GM18499 (cell line): Measurements from ENCODE around the gene MYH16.
"Not testable (repeated sequence)": the region's sequence is repeated elsewhere in the genome, so short reads cannot be mapped to it uniquely, and the experiment has no call there.

ENCODE experiments used
- ATAC-seq: cut with Tn5 transposase; IDR thresholded peaks from one replicate; pipeline ENCODE4 v1.9.1; 2021; ENCODE audit warnings: moderate number of reproducible peaks; ENCODE audit not compliant: insufficient read depth, unreplicated experiment

Gene MYH16

DNA sequence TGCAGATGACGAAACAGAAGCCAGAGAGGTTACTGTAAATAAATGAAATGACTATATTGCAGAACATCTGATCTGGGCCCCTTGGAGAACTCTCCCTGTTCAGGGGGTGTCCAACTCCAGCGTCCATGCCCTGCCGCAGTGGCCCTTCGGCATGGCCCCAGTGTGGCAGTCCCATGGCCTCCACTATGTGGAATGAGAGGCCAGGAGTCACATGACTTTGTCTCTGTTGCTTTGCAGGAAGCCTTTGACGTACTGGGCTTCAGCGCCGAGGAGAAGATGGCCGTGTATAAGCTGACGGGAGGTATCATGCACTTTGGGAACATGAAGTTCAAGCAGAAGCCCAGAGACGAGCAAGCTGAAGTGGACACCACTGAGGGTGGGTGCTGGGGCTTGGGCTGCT is 15.6 kb upstream of the MYH16 start:
- no peak for ATAC-seq

DNA sequence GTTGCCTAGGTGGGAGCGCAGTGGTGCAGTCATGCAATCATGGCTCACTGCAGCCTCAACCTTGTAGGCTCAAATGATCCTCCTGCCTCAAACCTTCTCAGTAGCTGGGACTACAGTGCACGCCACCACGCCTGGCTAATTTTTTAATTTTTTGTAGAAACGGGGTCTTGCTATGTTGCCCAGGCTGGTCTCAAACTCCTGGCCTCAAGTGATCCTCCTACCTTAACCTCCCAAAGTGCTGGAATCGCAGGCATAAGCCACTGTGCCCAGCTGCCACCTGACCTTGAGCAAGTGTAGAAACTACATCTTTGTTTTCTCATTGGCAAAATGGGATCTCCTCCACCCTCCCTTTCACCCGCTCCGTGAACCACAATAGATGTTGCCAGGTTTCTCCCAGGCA is 15.0 kb upstream of the MYH16 start:
- no peak for ATAC-seq

DNA sequence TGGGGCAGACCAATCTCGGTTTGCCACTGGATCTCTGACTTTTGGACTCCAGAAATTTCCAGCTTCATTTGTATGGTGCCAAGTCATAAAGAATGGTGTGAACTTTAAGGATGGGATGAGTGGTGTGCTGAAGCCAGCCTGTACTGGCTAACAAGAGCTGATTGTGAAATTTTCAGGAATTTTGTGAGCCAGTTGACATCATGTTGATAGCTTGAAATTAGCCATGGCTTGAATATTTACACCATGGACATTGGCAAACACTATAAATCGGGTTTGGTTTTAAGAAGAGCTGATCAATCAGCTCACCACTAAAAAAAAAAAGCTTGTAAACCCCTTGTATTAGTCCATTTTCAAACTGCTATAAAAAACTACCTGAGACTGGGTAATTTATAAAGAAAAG is 14.1 kb upstream of the MYH16 start:
- ATAC-seq, result no peak

DNA sequence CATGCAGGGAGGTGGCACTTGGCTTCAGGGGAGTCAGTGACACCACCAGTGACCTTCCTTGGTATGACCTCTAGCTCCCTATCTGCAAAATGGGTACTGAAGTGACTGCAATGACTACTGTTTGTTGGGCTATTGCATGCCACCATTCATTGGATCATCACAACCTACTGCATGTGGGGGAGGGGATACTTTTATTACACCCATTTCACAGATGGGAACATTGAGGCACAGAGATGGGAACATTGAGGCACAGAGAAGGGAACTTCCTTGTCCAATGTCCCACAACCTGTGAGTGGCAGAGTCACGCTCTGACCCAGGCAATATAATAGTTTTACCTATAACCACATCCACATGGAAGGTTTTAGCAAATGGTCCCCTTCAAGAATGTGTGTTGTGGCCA is 12.2 kb upstream of the MYH16 start:
- ATAC-seq, result no peak

DNA sequence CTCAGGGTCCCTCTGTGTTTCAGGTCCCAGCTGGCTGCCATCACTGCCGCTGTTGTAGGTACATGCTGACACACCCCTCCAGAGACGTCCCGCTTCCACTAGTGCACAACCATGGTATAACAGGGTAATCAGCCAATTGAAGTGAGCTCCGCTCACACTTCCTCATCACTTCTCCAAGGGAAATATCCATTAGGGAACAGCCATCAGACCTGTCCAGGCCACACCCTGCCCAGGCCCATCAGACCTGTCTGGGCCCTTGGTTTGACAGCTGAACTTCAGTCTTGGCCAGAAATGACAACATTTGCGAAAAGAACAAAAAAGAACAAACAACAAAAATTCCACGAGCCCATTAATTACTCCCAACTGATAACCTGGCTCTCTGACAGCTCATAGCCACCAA is 11.0 kb upstream of the MYH16 start:
- ATAC-seq, result no peak

DNA sequence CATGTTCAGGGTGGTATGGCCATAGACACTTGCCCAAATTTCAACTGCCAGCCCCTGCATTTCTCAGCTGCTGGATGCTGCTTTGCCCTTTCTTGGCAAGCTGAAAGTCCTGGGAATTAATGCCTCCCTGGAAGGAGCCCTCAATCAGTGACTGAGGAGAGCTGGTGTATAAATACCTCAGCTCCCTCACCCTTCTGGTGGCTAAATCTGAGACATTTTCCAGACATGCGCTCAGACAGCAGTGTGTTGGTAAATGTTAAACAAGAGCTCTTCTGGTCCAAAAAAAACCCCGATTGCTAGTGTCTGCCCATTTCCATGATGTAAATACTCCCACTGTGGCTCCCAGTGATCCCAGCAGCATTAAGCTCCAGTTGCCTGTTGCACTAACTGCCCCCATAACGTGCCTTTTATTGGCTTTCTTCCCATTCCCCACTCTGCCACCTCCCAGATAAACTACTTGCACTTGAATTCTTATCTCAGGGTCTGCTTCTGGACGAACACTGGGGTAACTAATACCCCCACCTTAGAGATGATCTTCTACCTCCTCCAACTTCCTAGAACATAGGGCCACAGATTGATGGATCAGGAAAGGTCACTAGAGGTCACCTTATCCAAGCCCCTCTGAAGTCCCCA is 6.7 kb upstream of the MYH16 start:
- no peak for ATAC-seq

DNA sequence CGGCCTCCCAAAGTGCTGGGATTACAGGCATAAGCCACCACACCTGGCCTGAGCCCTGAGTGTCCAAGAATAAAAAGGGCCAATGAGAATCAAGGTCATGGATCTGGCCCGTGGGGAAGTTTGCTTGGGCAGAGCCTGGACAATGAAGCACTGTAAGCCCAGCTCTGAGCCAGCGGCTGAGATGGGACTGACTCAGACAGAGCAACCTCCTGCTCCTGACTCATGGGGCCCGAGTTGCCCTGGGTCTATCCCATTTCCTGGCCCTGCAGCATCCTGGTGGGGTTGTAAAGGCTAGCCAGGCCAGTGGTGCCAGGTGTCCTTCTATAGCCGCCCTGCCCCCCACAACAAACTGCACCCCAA is 5.2 kb upstream of the MYH16 start:
- no peak for ATAC-seq

DNA sequence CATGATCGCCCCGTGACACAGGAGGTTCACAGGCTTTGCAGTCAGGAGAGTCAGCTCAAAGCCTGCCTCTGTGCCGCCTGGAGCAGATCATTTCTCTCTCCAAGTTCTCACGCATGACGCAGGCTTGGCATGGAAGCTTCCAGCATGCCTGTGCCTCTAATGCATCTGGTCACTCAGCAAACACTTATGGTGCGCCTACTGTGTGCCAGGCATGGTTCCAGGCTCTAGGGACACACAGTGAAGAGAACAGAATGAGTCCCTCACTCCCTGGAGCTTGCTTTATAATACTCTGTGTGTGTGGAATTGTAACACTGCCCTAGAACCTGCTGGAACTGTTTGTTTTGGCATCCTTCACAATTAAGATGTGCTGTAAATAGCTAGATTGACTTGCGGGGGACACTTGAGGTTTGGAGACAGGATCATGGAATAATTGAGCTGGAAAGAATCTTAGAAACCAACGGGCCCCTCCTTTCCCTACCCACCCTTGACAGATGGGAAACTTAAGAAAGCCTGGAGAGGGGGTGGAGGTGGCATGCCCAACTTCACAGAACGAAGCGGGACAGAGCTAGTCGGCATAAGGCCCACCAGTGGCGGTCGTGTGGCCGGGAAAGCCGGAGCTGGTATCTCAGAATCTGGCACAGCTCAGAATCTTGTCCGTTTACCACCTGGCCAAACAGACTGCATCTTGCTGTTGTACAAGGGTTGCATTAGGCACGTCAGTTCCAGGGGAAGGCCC is 4.6 kb upstream of the MYH16 start:
- ATAC-seq, result no peak

DNA sequence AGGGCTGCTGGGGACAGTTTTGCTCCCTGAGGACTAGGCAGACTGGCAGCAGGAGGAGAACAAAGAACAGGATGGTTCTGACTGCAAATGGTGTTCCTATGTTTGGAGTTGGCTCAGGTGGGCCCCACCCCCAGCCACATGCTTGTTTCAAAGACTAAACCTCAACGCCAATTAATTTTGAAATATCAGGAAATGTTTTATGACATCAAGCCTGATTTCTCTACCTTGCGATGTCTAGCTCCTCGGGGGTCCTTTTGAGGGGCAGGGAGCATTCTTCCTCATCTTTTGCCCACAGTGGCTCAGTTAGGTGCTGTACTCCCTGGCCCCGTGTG is 4.1 kb upstream of the MYH16 start:
- ATAC-seq, result no peak

DNA sequence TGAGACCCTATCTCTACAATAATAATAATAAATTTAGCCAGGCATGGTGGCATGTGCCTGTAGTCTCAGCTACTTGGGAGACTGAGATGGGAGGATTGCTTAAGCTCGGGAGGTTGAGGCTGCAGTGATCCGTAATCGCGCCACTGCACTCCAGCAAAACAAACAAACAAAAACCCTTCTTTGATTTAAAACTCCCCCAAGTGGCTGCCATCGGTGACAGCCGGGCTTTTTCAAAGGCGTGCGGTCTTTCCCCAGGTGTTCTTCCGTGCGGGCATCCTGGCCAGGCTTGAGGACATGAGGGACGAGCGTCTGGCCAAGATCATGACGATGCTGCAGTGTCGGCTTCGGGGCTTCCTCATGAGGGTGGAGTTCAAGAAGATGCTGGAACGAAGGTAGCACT is 1.9 kb upstream of the MYH16 start:
- ATAC-seq, result no peak

DNA sequence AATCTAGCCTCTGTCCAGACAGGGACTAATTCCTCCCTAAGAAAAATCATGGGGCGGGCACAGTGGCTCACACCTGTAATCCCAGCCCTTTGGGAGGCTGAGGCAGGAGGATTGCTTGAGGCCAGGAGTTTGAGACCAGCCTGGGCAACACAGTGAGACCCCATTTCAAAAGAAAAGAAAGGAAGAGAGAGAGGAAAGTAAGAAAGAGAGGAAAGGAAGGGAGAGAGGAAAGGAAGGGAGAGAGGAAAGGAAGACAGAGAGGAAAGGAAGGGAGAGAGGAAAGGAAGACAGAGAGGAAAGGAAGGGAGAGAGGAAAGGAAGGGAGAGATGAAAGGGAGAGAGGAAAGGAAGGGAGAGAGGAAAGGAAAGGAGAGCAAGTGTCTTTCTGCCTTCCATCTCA is 922 bp downstream of the MYH16 start:
- not testable (repeated sequence) for ATAC-seq

DNA sequence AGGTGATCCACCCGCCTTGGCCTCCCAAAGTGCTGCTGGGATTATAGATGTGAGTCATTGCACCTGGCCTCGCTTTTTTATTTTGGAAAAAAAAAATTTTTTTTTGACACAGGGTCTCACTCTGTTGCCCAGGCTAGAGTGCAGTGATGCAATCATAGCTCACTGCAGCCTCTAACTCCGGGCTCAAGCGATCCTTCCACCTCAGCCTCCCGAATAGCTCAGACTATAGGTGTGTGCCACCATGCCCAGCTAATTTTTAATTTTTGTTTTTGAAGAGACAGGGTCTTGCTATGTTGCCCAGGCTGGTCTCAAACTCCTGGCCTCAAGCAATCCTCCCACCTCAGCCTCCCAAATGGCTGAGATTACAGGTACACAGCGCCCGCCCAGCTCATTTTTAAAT is 2.3 kb downstream of the MYH16 start:
- not testable (repeated sequence) for ATAC-seq

DNA sequence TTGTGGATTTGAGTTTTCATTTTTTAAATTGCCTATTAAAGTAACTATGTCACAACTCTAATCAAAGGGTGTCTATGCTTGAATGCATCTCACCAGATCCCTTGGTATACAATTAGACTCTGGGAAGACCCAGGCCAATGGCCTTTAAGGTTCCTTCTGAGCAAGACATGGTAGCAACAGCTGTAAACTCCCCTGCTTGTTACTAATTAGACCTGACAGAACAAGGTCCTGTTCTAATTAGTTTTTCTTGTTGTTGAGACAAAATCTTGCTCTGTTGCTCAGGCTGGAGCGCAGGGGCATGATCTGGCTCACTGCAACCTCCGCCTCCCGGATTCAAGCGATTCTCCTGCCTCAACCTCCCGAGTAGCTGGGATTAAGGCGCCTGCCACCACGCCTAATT is 2.9 kb downstream of the MYH16 start:
- ATAC-seq, result no peak

DNA sequence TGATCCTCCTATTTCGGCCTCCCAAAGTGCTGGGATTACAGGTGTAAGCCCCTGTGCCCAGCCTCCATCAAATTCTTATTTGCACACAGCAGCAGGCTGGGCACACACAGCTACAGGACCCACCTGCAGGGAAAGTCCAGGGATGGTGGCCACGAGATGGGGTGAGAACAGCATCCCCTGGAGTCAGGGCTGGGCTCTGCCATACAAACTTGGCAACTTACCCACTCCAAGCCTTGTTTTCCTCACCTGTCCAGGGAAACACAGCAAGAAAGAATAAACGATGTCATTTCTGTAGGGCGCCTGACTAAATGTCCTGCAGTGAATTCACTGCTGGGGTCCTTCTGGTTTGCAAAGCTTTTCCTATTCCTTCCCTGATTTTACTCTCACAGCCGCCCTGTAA is 5.5 kb downstream of the MYH16 start:
- no peak for ATAC-seq

DNA sequence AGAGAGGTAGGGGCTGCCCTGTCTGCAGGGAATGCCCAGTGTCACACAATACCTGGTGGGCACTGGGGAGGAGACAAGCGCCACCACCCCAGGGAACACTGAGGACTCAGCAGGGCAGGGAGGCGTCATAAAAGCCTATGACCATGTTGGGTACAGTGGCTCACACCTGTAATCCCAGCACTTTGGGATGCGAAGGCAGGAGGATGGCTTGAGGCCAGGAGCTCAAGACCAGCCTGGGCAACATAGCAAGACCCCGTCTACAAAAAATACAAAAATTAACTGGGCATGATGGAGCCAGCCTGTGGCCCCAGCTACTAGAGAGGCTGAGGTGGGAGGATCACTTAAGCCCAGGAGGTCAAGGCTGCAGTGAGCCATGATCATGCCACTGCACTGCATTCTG is 11.5 kb downstream of the MYH16 start:
- not testable (repeated sequence) for ATAC-seq

DNA sequence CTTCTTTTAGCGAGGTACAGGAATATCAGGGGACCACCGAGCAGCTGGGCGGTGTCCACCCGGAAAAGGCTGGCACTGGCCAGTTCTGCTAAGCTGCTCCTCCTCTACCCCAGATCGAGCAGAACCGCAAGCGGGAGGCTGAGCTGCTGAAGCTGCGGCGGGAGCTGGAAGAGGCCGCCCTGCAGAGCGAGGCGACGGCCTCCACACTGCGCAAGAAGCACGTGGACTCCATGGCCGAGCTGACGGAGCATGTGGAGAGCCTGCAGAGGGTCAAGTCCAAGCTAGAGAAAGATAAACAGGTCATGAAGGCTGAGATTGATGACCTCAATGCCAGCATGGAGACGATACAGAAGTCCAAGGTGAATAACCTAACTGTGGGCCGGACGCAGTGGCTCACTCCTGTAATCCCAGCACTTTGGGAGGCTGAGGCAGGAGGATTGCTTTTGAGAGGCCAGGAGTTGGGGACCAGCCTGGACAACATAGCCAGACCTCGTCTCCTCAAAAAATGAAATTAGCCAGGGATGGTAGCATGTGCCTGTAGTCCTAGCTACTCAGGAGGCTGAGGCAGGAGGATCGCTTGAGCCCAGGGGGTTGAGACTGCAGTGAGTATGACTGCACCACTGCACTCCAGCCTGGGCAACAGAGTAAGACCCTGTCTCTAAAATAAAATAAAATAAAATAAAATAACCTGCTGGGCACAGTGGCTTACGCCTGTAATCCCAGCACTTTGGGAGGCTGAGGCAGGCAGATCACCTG is 15.3 kb downstream of the MYH16 start:
- no peak for ATAC-seq

DNA sequence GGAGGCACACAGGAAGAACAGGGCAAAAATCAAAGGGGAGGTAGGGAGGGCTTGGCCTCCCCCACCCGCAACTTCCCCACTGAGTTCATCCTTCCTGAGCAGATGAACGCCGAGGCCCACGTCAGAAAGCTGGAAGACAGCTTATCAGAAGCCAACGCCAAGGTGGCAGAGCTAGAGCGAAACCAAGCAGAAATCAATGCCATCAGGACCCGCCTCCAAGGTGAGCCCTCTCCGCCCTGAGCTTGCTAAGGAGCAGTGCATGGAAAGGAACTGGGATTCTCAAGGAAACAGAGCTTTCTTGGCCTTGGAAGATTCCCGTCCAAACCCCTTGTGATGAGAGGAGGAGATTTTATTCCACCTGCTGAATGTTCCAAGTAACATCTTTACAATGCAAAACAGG is 16.5 kb downstream of the MYH16 start:
- no peak for ATAC-seq

DNA sequence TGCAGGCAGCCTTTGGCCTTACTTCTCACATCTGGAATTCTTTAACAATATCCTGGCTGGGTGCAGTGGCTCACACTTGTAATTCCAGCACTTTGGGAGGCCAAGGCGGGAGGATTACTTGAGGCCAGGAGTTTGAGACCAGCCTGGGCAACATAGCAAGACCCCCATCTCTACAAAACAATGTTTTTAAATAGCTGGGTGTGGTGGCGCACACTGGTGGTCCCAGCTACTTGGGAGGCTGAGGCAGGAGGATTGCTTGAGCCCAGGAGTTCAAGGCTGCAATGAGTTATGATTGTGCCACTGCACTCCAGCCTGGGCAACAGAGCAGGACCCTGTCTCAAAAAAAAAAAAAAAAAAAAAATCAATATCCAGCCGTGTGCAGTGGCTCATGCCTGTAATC is 17.5 kb downstream of the MYH16 start:
- ATAC-seq, result not testable (repeated sequence)

DNA sequence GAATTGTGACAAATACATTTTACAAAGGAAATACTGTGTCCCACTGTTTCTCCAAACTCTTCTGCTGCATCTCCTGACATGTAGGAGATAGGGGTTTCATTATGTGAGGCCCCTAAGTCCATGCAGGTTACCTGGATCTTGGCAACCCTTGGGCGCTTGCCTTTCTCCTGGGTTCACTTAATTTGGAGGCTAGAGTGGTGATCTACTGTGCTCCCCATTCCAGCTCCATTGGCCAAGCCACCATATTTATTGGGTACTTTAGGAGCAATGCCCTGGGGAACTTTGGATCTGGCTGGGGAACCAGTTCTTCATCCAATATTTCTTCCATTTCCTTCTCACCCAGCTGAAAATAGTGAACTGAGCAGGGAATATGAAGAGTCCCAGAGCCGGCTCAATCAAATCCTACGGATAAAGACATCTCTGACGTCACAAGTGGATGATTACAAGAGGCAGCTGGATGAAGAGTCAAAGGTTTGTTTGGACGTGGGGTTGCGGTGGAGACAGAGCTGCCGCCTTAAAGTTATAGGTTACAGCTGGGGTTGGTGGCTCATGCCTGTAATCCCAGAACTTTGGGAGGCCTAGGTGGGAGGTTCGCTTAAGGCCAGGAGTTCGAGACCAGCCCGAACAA is 18.5 kb downstream of the MYH16 start:
- ATAC-seq, result no peak

DNA sequence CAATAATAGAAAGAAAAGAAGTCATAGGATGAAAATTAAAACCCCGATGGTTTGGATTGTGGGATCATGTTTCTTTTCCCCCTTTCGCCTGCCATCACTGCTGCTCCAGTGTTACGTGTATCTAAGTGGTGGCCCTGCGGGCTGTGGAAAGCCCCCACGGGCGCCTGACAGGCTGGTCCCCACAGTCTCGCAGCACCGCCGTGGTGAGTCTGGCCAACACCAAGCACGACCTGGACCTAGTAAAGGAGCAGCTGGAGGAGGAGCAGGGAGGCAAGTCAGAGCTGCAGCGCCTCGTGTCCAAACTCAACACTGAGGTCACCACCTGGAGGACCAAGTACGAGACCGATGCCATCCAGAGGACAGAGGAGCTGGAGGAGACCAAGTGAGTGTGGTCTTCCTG is 19.5 kb downstream of the MYH16 start:
- no peak for ATAC-seq

DNA sequence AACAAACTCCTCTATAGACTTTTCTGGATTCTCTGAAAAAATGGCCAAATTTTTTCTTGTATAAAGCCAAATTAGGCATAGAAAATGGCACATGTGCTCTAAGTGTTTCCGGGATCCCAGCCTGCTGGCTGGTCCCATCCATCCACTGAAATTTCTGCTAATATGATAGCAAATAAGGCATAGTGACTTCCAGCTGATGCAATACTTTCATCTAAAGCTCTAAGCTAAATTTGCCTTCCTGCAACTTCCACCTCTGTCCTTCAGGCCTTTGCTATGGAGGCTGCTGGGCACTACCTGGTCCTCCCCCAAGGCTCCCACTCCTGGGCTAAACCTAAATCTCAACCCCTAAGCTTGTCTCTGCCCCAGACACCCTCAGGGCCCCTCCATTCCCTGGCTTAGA is 20.5 kb downstream of the MYH16 start:
- ATAC-seq, result no peak
